GM18498 (cell line): ENCODE results near the gene DCAF7.

Source experiments
- ATAC-seq: cut with Tn5 transposase; IDR thresholded peaks from one replicate; pipeline ENCODE4 v1.9.1; 2021; ENCODE audit warnings: mild to moderate bottlenecking, moderate library complexity; ENCODE audit not compliant: unreplicated experiment

The DCAF7 gene, protein sequence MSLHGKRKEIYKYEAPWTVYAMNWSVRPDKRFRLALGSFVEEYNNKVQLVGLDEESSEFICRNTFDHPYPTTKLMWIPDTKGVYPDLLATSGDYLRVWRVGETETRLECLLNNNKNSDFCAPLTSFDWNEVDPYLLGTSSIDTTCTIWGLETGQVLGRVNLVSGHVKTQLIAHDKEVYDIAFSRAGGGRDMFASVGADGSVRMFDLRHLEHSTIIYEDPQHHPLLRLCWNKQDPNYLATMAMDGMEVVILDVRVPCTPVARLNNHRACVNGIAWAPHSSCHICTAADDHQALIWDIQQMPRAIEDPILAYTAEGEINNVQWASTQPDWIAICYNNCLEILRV

DNA sequence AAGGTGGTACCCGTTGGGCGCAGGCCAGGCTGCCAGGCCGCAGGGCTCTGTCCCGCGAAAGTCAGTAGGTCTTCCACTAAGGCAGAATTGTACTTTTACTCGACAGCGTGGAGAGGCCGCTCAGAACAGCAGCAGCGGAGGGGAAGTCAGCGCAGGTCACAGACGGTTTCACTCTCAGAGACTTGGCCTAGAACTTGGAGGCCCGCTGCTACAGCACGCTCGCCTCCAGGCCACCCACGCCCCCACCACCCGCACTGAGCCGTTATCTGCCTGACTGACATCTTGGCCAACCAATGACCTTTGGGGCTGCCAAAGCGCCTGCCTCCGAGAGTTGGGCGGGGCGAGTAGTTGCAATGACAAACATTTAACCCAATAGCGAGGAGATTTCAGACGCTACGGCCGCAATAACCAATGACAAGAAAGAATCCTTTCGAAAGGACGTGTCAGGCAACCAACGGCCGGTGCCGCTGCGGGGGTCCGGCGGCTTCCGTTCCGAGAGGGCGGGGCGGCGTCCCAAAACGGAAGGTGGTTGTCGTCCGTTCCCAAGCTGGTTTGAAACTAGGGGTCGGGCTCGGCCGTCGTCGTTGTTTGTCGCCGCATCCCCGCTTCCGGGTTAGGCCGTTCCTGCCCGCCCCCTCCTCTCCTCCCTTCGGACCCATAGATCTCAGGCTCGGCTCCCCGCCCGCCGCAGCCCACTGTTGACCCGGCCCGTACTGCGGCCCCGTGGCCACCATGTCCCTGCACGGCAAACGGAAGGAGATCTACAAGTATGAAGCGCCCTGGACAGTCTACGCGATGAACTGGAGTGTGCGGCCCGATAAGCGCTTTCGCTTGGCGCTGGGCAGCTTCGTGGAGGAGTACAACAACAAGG lies at the start of gene DCAF7:
TSS of gene DCAF7 (plus strand) at position 532 of the 871 bp plus-strand sequence. CDS start at position 733, 201 bp downstream.
- peak; percentile 94 for ATAC-seq

DNA sequence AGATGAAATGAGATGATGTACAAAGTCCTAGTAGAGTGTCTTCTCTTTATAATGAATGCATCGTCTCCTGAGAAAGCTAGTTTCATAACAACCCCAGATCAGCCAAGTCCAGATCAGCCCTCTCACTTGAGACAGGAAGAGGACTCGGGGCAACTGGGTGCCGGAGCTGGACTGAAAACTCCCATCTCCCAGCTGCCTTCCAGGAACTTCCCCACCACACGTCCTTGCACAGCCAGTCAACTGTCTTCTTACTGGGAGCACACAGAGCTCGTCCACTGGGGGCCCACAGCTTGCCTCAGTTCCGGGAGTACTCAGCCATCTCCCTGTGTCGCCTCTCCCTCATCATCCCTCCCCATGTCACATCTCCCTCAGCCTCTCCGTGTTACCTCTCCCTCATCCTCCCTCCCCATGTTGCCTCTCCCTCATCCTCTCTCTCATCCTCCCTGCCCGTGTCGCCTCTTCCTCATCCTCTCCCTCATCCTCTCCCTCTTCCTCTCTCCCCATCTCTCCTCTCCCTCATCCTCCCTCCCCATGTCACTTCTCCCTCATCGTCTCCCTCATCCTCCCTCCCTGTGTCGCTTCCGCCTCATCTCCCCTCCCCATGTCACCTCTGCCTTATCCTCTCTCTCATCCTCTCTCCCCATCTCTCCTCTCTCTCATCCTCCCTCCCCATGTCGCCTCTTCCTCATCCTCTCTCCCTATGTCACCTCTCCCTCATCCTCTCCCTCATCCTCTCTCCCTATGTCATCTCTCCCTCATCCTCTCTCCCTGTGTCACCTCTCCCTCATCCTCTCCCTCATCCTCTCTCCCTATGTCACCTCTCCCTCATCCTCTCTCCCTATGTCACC lies 49.5 kb upstream of the DCAF7 start:
- no peak for ATAC-seq

DNA sequence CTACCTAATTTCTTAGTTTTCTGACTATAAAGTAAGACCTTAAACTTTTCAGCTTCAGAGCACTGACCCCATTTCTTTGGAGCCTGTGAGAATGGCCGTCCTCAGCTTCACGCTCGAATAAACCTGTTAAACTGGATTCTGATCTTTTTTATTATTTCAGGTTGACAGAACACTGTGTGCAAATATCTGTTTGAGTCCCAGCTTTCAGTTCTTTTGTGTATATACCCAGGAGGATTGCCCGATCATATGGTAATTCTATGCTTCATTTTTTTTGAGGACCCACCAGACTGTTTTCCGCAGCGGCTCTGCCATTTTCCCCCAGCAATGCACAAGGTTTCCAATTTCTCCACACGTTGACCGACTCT lies 47.0 kb upstream of the DCAF7 start:
- ATAC-seq, result no peak

DNA sequence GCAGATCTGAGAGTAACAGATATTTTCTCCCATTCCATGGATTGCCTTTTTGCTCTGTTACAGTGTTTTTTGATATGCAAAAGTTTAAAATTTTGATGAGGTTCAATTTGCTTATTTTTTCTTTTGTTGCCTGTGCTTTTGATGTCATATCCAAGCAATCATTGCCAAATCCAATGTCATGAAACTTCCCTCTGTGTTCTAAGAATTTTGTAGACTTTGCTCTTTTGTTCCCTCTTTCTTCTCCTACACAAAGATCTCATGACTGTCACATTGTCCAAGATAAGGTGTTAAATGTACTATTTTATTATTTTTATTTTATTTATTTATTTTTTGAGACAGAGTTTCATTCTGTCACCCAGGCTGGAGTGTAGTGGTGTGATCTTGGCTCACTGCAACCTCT lies 46.0 kb upstream of the DCAF7 start:
- ATAC-seq, result no peak

DNA sequence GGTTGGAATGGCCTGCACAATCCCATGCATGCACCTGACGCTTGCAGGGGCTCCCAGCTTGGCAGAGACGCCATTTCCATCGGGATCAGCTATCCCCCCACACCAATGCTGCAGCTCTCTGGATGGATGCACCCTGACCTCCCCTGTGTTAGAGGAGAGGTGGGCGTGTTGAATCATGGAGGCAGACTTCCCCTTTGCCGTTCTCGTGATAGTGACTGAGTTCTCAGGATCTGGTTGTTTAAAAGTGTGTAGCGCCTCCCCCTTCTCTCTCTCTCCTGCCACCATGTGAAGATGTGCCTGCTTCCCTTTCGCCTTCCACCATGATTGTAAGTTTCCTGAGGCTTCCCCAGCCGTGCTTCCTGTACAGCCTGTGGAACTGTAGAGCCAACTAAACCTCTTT lies 44.9 kb upstream of the DCAF7 start:
- ATAC-seq, result no peak

DNA sequence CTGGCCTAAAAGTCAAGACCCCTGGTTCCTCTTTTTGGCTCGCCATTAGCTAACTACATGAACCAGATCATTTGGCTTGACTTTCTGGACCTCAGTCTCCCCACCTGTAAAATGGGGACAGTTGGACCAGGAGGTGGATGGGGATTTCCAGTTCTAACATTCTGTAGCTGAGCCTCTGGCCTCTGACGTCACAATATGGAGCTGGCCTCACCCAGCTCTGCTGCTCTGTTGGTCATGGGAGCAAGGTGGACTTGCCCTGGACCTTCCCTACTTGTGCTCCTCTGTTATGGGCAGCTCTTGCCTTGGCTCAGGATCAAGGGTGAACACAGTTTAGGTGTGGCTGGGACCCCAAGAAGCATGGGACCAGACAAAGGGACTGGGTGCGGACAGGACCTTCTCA lies 43.6 kb upstream of the DCAF7 start:
- ATAC-seq, result no peak

DNA sequence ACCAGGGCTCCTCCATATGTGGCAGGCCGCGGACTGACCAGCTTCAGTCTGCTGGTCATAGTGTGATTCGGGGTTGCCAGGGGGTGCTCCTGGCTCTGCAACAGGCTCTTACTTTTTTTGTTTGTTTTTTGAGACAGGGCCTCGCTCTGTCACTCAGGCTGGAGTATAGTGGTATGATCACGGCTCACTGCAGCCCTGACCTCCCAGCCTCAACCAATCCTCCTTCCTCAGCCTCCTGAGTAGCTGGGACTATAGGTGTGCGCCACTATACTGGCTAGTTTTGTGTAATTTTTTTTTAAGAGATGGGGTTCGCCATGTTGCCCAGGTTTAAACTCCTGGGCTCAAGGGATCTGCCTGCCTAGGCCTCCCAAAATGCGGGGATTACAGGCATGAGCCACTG lies 38.9 kb upstream of the DCAF7 start:
- ATAC-seq, result no peak

DNA sequence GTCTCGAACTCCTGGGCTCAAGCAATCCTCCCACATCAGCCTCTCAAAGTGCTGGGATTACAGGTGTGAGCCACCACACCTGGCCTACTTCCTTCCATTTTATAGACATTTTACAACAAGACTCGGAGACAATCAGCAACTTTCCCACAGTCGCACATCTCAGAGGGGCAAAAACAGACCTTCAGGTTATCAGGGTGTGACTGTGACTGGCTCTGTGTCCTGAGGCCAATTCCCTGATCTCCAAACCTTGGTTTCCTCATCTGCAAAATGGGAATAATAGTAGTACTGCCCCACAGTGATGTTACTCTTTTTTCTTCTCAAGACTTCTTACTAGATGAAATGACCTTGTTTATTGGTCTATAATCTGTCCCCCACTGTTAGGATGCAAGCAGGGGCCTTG lies 37.9 kb upstream of the DCAF7 start:
- ATAC-seq, result no peak

DNA sequence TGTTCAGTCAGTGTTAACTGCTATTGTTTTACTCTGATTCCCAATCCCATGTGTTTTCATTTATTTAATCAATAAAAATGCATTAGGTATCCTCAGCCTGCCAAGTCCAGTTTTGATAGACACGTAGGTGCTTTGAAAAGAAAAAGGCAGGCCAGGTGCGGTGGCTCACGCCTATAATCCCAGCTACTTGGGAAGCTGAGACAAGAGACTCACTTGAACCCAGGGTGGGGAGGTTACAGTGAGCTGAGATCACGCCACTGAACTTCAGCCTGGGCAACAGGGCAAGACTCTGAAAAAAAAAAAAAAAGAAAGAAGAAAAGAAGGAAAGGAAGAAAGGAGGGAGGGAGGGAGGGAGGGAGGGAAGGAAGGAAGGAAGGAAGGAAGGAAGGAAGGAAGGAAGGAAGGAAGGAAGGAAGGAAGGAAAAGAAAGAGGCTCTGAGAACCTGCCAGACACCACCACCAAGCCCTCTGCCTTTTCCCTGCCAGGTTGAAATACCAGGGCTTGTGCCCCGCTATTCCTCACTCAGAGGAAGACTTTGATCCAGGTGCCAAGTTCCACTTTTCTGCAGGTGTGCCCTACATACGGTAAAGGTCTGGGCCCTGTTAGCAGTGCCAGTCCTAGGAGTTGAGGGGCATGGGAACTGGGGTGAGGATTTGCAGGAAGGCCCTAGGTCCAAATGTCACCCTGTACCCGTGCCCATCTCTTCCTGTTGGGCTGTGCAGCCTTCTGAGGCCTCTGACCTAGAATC lies 37.2 kb upstream of the DCAF7 start:
- no peak for ATAC-seq

DNA sequence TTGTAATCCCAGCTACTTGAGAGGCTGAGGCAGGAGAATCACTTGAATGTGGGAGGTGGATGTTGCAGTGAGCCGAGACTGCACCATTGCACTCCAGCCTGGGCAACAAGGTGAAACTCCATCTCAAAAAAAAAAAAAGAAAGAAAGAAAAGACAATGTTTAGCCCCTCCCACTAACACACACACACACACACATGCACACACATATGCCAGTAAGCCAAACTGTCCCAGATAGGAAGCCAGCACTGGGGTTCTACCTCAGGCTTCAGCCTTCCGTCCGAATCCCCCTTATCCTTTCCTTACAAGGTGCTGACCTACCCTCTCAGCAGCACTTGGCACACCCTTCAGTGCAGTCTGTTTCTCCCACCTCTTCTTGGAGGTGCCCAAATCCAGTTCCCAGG lies 35.8 kb upstream of the DCAF7 start:
- ATAC-seq, result no peak

DNA sequence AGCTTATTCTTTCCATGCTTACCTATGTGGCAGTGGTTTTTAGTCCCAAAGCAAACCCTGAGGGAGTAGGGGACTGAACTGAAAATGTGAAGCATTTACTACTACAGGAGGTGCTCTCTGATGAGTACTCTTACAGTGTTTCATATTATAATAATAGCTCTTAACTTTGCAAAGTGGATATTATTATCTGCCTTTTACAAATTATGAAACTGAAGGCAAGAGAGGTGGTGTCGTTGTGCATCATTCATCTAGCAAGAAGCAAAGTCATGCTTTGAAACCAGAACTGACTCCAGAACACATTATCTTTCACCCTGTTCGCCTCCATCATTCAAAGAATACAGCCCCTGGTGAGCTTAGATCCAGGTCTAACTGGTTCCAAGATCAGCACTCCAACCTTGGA lies 35.3 kb upstream of the DCAF7 start:
- ATAC-seq, result no peak

DNA sequence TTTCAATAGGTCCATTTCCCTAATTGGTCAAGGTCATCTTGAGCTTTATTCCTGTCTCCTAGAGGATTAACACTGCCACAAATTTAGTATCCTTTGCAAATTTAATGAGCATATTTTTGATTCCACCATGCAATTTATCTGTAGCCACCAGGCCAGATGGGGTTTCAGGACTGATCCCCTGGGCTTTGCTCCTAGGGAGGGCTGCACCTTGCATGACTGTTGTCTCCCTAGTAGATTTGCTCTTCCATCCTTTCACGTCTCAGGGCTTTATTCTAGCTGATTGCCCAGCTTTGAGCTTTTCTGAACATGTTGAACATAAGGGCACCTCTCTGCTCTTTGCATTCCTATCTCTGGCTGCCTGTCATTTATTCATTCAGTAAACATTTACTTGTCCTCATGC lies 34.9 kb upstream of the DCAF7 start:
- ATAC-seq, result no peak

DNA sequence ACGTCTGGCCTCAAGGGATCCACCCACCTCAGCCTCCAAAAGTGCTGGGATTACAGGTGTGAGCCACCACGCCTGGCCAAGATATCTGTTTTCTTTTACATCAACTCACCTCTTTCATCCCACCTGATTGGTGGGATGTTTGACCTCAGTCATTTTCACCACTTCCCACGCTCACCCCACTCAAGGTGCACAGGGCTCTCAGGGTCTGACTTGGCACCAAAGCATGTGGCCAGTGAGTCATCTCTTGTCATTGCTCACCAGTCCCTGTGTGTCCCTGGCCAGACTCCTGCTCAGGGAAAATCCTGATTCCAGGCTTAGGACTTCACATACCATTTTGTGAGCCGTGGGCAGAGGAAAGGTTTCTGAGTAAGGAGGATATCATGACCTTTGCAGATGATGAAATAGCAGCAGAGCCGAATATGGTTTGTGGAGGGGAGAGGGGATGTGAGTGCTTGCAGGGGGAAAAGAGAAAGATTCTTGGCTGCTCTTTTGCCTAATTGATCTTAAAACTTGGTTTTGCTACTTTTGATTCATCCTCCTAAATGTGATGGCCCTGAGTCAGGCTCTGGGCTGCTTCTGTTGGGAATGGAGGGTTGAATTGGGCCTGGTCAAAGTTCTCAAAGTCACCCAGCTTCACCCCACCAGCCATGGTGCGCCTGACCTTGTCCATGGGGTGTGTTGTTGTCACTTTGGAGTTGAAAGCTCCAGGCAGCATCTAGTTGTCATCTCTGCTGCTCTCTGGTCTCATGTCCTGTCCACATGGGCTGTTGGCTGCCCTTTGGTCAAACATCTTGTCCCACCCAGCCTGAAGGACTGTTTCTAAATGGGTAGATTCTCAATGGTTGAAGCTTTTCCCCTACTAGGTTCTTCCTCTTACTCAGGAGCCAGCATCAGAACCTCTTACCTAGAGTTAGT lies 33.1 kb upstream of the DCAF7 start:
- no peak for ATAC-seq

DNA sequence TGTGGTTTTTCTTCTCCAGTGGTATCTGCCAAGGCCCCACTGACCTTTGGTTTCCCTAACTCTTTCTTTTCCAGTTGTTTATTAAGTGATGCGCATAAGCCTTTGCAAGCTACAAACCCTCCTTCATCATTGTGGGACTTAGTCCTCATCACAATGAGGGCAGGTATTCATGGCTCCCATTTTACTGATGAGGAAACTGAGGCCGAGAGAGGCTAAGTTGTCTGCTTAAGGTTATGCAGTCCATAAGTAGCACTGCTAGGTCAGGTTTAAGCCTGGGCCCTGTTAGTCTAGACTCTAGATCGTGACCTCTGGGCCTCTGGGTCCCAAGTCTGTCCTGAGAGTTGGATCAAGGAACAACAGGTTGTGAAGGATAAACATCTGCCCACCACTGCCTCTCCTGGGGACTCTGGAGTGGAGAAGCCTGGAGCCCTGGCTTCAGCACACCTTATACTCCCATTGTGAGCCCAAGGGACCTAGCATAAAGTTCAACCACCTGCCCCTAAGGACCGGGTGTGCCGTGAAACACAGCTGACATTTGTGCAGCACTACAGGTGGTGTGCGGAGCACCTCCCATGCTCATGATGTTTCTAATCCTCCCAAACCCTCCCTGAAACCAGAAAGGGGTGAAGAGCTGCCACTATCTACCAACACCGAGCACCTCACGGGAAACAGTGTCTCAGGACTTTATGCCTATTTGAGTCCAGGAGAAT lies 32.3 kb upstream of the DCAF7 start:
- ATAC-seq, result no peak

DNA sequence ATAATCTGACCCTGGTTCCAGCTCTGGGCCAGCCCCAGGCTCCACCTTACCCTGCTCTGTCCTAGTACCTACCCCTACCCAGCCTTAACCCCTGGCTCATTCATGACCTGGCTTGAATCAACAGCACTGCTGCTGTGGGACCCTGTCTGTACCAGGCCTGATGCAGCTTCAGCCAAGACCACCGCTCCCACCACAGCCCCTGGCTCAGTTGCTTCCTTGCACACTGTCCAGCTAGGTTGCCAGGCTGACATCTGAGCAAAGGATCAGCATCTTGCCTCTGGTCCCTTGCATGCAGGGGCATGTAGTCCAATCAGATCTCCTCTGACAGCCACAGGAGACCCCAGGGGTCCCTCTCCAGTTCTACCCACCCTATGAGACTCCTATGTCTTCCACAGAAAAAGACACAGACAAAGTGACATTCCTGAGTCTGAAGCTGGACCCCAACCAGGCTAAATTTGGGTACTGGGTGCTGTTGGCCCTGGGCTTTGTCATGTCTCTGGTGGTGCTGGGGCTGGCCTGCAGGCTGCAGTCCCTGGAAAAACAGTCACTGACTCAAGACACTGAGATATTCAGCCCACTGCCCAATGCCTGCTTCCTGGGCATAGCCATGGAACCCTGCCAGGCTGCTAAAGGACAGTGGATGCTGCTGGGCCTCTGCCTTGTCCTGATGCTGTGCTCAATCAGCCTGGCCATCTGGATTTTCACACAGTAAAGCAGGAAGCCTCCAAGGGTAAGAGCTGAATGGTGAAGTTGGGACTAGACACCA lies 31.0 kb upstream of the DCAF7 start:
- no peak for ATAC-seq

DNA sequence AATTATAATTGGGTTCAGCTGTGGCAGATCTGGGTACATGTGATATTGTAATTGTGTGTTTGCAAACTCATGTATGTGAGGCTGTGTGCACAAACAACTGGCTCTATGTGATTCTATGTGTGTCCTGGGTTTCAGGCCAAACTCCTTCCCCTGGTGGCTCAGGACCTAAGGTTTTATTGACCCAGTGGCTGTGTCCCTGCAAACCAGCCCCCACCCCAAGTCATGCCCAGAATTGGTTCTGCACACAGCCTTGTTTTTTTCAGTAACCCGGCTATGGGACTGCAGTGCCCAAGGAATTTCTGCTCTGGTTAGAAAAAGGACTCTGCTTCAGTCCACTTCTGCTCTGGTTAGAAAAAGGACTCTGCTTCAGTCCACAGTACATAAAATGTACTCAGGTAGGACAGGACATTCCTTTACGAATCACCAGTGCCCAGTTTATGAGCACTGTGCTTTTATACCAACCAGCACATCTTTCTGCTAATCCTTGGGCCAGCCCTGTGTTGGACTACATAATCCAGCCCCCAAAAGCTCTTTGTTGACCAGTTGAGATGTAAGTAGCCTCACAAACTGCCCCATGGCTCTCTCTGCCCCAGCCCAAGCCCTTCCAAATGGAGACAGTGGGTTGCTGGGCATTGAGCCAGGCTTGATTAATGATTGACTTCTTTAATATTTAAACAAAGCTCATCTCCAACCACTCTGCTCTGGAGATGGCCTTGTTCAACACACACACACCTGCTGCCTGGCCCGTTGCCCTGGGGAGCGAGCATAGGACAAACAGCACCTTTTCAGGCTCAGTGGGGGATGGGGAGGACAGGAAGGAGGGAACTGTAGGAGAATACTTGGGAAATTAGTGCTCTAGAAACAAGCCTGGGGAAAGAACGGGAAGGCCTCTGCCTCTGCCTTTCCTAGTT lies 30.1 kb upstream of the DCAF7 start:
- no peak for ATAC-seq

DNA sequence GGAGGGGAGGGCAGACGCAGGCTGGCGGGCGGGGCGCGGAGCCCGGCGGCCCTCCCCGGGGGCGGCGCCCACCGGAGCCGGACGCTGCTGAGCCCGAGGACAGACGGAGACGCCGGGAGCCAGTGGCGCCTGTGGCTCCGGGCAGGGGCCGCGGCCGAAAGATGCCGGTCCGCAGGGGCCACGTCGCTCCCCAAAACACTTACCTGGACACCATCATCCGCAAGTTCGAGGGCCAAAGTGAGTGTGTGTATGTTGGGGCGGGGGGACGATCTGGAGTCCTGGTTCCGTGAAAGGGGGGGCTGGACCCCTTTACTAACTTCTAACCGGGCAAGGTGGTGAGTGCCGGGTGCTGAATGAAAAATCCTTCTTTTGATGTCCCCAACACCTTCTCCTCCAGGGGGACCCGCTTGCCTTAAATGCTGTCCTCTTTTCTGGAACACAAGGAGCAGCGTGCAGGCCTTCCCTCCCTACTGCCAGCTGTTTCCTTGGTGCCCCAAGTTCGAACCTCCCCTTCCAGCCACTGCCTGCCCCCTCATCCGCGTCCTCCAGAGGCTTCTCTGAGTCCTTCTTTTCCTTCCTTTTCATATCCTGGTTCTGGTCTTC lies 26.9 kb upstream of the DCAF7 start, which contains the start of gene KCNH6:
TSS of gene KCNH6 (plus strand) at position 106 of the 603 bp plus-strand sequence. CDS start at position 162, 56 bp downstream.
- no peak for ATAC-seq
